GM12878 (cell line): ENCODE results near the gene TMEM40. TPM values are rescaled to one million over a fixed set of nuclear protein-coding genes. Genes with fewer than 3 reads are reported as not detected.

ENCODE experiments used
- ATAC-seq: fragments of 200-7000 bp; cut with Tn5 transposase; 3 replicates; pipeline ENCODE4 v1.9.1; 2020; ENCODE audit warnings: mild to moderate bottlenecking, moderate library complexity
- BruUV-seq: library from RNA; stranded (reverse); fragments of 400-500 nt; replicated peaks from 2 replicates; lab custom pipeline; 2021; lab: Mats Ljungman, UMichigan
- CTCF ChIA-PET: fragments of 300-600 bp; sonication (Branson Sonifier 250); formaldehyde crosslinking; extraction: SDS; loops from one replicate; lab custom pipeline; 2021; ENCODE audit warnings: inconsistent platforms; lab: Yijun Ruan, JAX
- POLR2A ChIA-PET: fragments of 350-600 bp; formaldehyde crosslinking; extraction: SDS; loops from one replicate; lab custom pipeline; 2021; ENCODE audit warnings: inconsistent platforms; lab: Charles Lee
- RAD21 ChIA-PET: fragments of 300-600 bp; sonication (Branson Sonifier 250); formaldehyde crosslinking; loops from one replicate; lab custom pipeline; 2023; ENCODE audit warnings: antibody characterized with exemption; ENCODE audit not compliant: unreplicated experiment; lab: Charles Lee
- SMC1A ChIA-PET: fragments of 300-600 bp; sonication (Branson Sonifier 250); formaldehyde crosslinking; loops from one replicate; lab custom pipeline; 2023; ENCODE audit not compliant: unreplicated experiment, uncharacterized antibody; lab: Charles Lee
- DNase-seq: peaks from one replicate; pipeline ENCODE4 v3.0.0-alpha.2; 2011; ENCODE audit warnings: low read depth, low spot score
- FAIRE-seq: peaks from 3 replicates; lab custom pipeline; 2011; peaks lifted over from hg19 to GRCh38; lab: Jason Lieb, UNC
- H2AFZ ChIP-seq: 2 replicates; pipeline ENCODE4 v1.6.0; 2011; ENCODE audit warnings: low read depth, low read length, control low read depth; ENCODE audit not compliant: control insufficient read depth
- H3K27ac ChIP-seq: 2 replicates; pipeline ENCODE4 v1.5.1; 2011; ENCODE audit warnings: control low read depth; ENCODE audit not compliant: control insufficient read depth, insufficient read depth
- H3K27me3 ChIP-seq, 2 experiments: replicated peaks in 1 of 2; 2 replicates each; pipeline versions ENCODE4 v1.6.0 to v1.6.1; 2011; ENCODE audit warnings: low read length in 1 of 2; ENCODE audit not compliant: control insufficient read depth in 2 of 2, insufficient read depth in 2 of 2
- H3K36me3 ChIP-seq, 2 experiments: 2 replicates each; pipeline ENCODE4 v1.5.1; 2011; ENCODE audit warnings: low read length in 1 of 2; ENCODE audit not compliant: control insufficient read depth in 2 of 2, insufficient read depth in 2 of 2
- H3K4me1 ChIP-seq: 2 replicates; pipeline ENCODE4 v1.6.1; 2011; ENCODE audit warnings: mild to moderate bottlenecking, low read length, moderate library complexity, mixed read lengths; ENCODE audit not compliant: control insufficient read depth, insufficient read depth
- H3K4me2 ChIP-seq: 2 replicates; pipeline ENCODE4 v1.6.0; 2011; ENCODE audit warnings: control low read depth; ENCODE audit not compliant: control insufficient read depth, insufficient read depth
- H3K4me3 ChIP-seq: fragments of 200-600 bp; sonication (generic); 2 replicates; pipeline ENCODE4 v1.5.1; 2016
- H3K79me2 ChIP-seq: 2 replicates; pipeline ENCODE4 v1.6.0; 2011; ENCODE audit warnings: low read length; ENCODE audit not compliant: control insufficient read depth, insufficient read depth
- H3K9ac ChIP-seq: 2 replicates; pipeline ENCODE4 v1.8.0; 2011; ENCODE audit warnings: low read length, control low read depth, mixed read lengths; ENCODE audit not compliant: control insufficient read depth, insufficient read depth
- H3K9me3 ChIP-seq: replicated peaks from 3 replicates; pipeline ENCODE4 v1.5.1; 2011; ENCODE audit warnings: mild to moderate bottlenecking, low read length; ENCODE audit not compliant: control insufficient read depth, insufficient read depth
- H4K20me1 ChIP-seq: 2 replicates; pipeline ENCODE4 v1.6.0; 2011; ENCODE audit not compliant: control insufficient read depth, insufficient read depth
- ETV6 ChIP-seq, 2 experiments: fragments of 450-650 bp in 1 of 2; IDR thresholded peaks in 1 of 2; conservative IDR thresholded peaks in 1 of 2; 2 replicates each; pipeline ENCODE4 v1.6.1; 2014; ENCODE audit warnings: antibody characterized with exemption in 1 of 2, borderline replicate concordance in 1 of 2, low read depth in 1 of 2, mild to moderate bottlenecking in 1 of 2, moderate library complexity in 1 of 2
- FOS ChIP-seq: IDR thresholded peaks from 3 replicates; pipeline ENCODE4 v1.6.1; 2011; ENCODE audit warnings: borderline replicate concordance; ENCODE audit not compliant: insufficient read length; ENCODE audit errors: extremely low read depth
- GATAD2B ChIP-seq: fragments of 450-650 bp; conservative IDR thresholded peaks from 2 replicates; pipeline ENCODE4 v1.6.1; 2017; ENCODE audit warnings: low read depth, mild to moderate bottlenecking, moderate library complexity
- HDAC6 ChIP-seq: fragments of 200-600 bp; sonication (generic); IDR thresholded peaks from one replicate; pipeline ENCODE4 v1.8.0; 2017; ENCODE audit warnings: antibody characterized with exemption; ENCODE audit not compliant: unreplicated experiment
- NBN ChIP-seq: fragments of 450-650 bp; IDR thresholded peaks from 2 replicates; pipeline ENCODE4 v1.6.1; 2016
- PAX8 ChIP-seq: fragments of 450-650 bp; IDR thresholded peaks from 2 replicates; pipeline ENCODE4 v1.6.1; 2017; ENCODE audit warnings: mild to moderate bottlenecking, moderate library complexity
- PBX3 ChIP-seq: IDR thresholded peaks from 2 replicates; pipeline ENCODE4 v1.6.1; 2011; ENCODE audit warnings: mild to moderate bottlenecking, low read depth, low read length, moderate library complexity; ENCODE audit not compliant: insufficient replicate concordance
- SMC3 ChIP-seq: IDR thresholded peaks from 2 replicates; pipeline ENCODE4 v1.6.1; 2011; ENCODE audit warnings: low read length, improper control_type of control experiment, borderline replicate concordance
- TCF12 ChIP-seq: IDR thresholded peaks from 2 replicates; pipeline ENCODE4 v1.6.1; 2011; ENCODE audit warnings: low read depth, mild to moderate bottlenecking, low read length
- YY1 ChIP-seq: IDR thresholded peaks from 2 replicates; pipeline ENCODE4 v1.6.1; 2011; ENCODE audit warnings: low read depth, mild to moderate bottlenecking, low read length
- WGBS: methylation state at CpG from one replicate; pipeline ENCODE4 v1.1.6; 2016; ENCODE audit warnings: low lambda C conversion rate; ENCODE audit not compliant: insufficient replicate concordance, insufficient coverage; ENCODE audit errors: missing lambda C conversion rate; 5-methylcytosine and 5-hydroxymethylcytosine counted together
- in situ Hi-C: fragments of 300-500 bp; cut with MboI; formaldehyde crosslinking; loops from 9 replicates; pipeline ENCODE4 v1.14.3; 2018; ENCODE audit warnings: mixed read lengths
- intact Hi-C: fragments of 100-400 bp; cut with micrococcal nuclease; formaldehyde crosslinking; loops from one replicate; pipeline ENCODE4 v1.14.2; 2022; ENCODE audit not compliant: unreplicated experiment
- polyA plus RNA-seq, 11 experiments: library from polyadenylated mRNA; depleted of rRNA in 4 of 11; unstranded in 6 of 11; stranded (reverse) in 5 of 11; fragments of >200 nt; fragmentation: Nextera tagmentation in 4 of 11; fragmentation: Illumina TruSeq in 1 of 11; extraction: Ambion mirVana in 4 of 11; extraction: Trizol in 1 of 11; gene quantifications; 1 replicate in 1 of 11; 2 replicates in 10 of 11; pipeline versions ENCODE4 v1.2.1 to v1.2.3, GENCODE V29; 2011 to 2016; ENCODE audit warnings: inconsistent platforms in 2 of 11, missing spikeins in 2 of 11, low read depth in 1 of 11
- total RNA-seq, 4 experiments: library from RNA; depleted of rRNA in 3 of 4; stranded (reverse); fragments of >200 nt in 3 of 4; fragmentation: Illumina TruSeq in 1 of 4; extraction: Trizol in 1 of 4; gene quantifications; 2 replicates each; pipeline versions ENCODE4 v1.2.1 to v1.2.3, GENCODE V29; 2013 to 2021

Gene TMEM40
- total and polyA plus RNA-seq, 10 of the 15 experiments (the other 5 are each of a cell fraction or from before 2014, with no cell fraction given): 0.10 to 0.46 (median 0.27) TPM; not detected in 3

- TF ChIP-seq TCF12: no peak
- TF ChIP-seq SMC3: no peak
- no peak for TF ChIP-seq FOS
- TF ChIP-seq GATAD2B: no peak
- no peak for TF ChIP-seq YY1
- no peak for TF ChIP-seq HDAC6
- no peak for TF ChIP-seq PAX8
- TF ChIP-seq NBN: no peak
- TF ChIP-seq ETV6 (conservative IDR thresholded peaks at IDR 0.05 in 1 of 2, IDR thresholded peaks at IDR 0.05 in 1 of 2; ENCODE audit: borderline replicate concordance in 1 of 2, low read depth in 1 of 2): no peak
- no peak for TF ChIP-seq PBX3
- TF ChIP-seq, all 136 proteins: peak for 0
- Histone ChIP-seq H3K27me3 (peaks cover 0 to 2% of the 10 kb centered on the region in 2 experiments; a peak in 1 of 4 replicates), H3K4me2 (no peak overlapping the region), H3K4me1 (no peaks in the 10 kb centered on the region), H3K4me3 (no peak overlapping the region), H2AFZ (no peak overlapping the region), H3K79me2 (no peaks in the 10 kb centered on the region), H4K20me1 (no peaks in the 10 kb centered on the region; the same call in 1 of the 2 replicates), H3K27ac (no peak overlapping the region), H3K36me3 (no peaks in the 10 kb centered on the region), H3K9ac (no peak overlapping the region), H3K9me3 (no peaks in the 10 kb centered on the region)
- in situ Hi-C loops: no loop called here
- DNase-seq: no peak
- ATAC-seq: no peak
- ChIA-PET POLR2A (no interaction called here), RAD21 (no interaction called here), SMC1A (interaction anchor here (1.0 kb wide), 1 partner anchor 102 kb away, joined by 3 read pairs; no protein-coding TSS in a partner anchor), CTCF (interaction anchor here (0.7 to 1.3 kb wide), 2 partner anchors 102 to 284 kb away, joined by 3 to 4 read pairs; no protein-coding TSS in a partner anchor)
- FAIRE-seq: no peak
- WGBS: 0% methylated on average over 1 of the region's 2 CpGs
- BruUV-seq: no TSS peak
- intact Hi-C loops: no loop called here
Measured at GRCh38 chr3:12808587-12808986, 49.5 kb upstream of the TMEM40 start.
